NCI-H82 (cell line): Measurements from ENCODE around the gene MRPL12.
A peak's percentile ranks its signal among the peaks of the same experiment; 100 is the strongest.
"Not testable (repeated sequence)": the region's sequence is repeated elsewhere in the genome, so short reads cannot be mapped to it uniquely, and the experiment has no call there.

ENCODE experiments used
- DNase-seq: peaks from one replicate; lab custom pipeline; 2025; lab: John Stamatoyannopoulos, UW

Gene MRPL12

GRCh38 chr17:81716674-81716996, 13.5 kb downstream of the MRPL12 start:
- no peak for DNase-seq

GRCh38 chr17:81717049-81717765, 14.0 kb downstream of the MRPL12 start:
- DNase-seq: no peak

- no peak for DNase-seq
Measured at GRCh38 chr17:81717766-81718089, 14.6 kb downstream of the MRPL12 start.

- no peak for DNase-seq
Measured at GRCh38 chr17:81719410-81720266, 16.5 kb downstream of the MRPL12 start.

- DNase-seq: no peak
Measured at GRCh38 chr17:81720267-81721071, 17.3 kb downstream of the MRPL12 start.

- no peak for DNase-seq
Measured at GRCh38 chr17:81722184-81723120, 19.3 kb downstream of the MRPL12 start.

- no peak for DNase-seq
Measured at GRCh38 chr17:81723651-81724209, 20.6 kb downstream of the MRPL12 start.

- DNase-seq: no peak
Measured at GRCh38 chr17:81725439-81725838, 22.3 kb downstream of the MRPL12 start.

GRCh38 chr17:81726004-81726403, 22.8 kb downstream of the MRPL12 start:
- DNase-seq: no peak

- DNase-seq: no peak
Measured at GRCh38 chr17:81727324-81728031, 24.3 kb downstream of the MRPL12 start.

GRCh38 chr17:81733507-81734404, 30.6 kb downstream of the MRPL12 start:
- peak; percentile 85 for DNase-seq

GRCh38 chr17:81734405-81735263, 31.5 kb downstream of the MRPL12 start:
- no peak for DNase-seq

GRCh38 chr17:81735264-81736102, 32.3 kb downstream of the MRPL12 start:
- DNase-seq: no peak

- DNase-seq: no peak
Measured at GRCh38 chr17:81737947-81738800, 35.0 kb downstream of the MRPL12 start.

- no peak for DNase-seq
Measured at GRCh38 chr17:81738801-81739393, 35.7 kb downstream of the MRPL12 start.

- not testable (repeated sequence) for DNase-seq
Measured at GRCh38 chr17:81739593-81739992, 36.4 kb downstream of the MRPL12 start.
